Skeletal muscle tissue (tissue), 4 donors: ENCODE results near the gene PCLAF. TPM values are rescaled to one million over a fixed set of nuclear protein-coding genes. Genes with fewer than 3 reads are reported as not detected.
"Not testable (repeated sequence)": the region's sequence is repeated elsewhere in the genome, so short reads cannot be mapped to it uniquely, and the experiment has no call there.

ENCODE experiments used
- H3K27ac ChIP-seq: one replicate; pipeline ENCODE4 v1.7.0; 2013; ENCODE audit warnings: mild to moderate bottlenecking, low read depth, low read length, inconsistent platforms
- H3K27me3 ChIP-seq, 3 donors: one replicate each; pipeline ENCODE4 v1.7.0; 2013; ENCODE audit warnings: low read length in 3 of 3; ENCODE audit not compliant: control insufficient read depth in 3 of 3, insufficient read depth in 3 of 3
- H3K36me3 ChIP-seq, 3 donors: one replicate each; pipeline ENCODE4 v1.7.0; 2013; ENCODE audit warnings: low read length in 3 of 3; ENCODE audit not compliant: control insufficient read depth in 3 of 3, insufficient read depth in 3 of 3
- H3K4me1 ChIP-seq, 3 donors: one replicate each; pipeline ENCODE4 v1.7.0; 2013; ENCODE audit warnings: low read length in 3 of 3, mild to moderate bottlenecking in 3 of 3; ENCODE audit not compliant: control insufficient read depth in 3 of 3, insufficient read depth in 3 of 3
- H3K4me3 ChIP-seq, 3 donors: one replicate each; pipeline ENCODE4 v1.7.0; 2013; ENCODE audit warnings: low read length in 3 of 3
- H3K9ac ChIP-seq, 3 donors: one replicate each; pipeline ENCODE4 v1.7.0; 2013; ENCODE audit warnings: low read length in 3 of 3, mild to moderate bottlenecking in 3 of 3, moderate library complexity in 2 of 3, low read depth in 1 of 3
- H3K9me3 ChIP-seq, 3 donors: one replicate each; pipeline ENCODE4 v1.7.0; 2013; ENCODE audit warnings: low read length in 3 of 3; ENCODE audit not compliant: control insufficient read depth in 3 of 3
- total RNA-seq: library from RNA; depleted of rRNA; stranded (reverse); fragments of >200 nt; gene quantifications from one replicate; pipeline ENCODE4 v1.2.3, GENCODE V29; 2014
- donor health status: Osteomylitis.

Gene PCLAF
- total RNA-seq, 1 donor from 2014 or later: 12.0 TPM

DNA sequence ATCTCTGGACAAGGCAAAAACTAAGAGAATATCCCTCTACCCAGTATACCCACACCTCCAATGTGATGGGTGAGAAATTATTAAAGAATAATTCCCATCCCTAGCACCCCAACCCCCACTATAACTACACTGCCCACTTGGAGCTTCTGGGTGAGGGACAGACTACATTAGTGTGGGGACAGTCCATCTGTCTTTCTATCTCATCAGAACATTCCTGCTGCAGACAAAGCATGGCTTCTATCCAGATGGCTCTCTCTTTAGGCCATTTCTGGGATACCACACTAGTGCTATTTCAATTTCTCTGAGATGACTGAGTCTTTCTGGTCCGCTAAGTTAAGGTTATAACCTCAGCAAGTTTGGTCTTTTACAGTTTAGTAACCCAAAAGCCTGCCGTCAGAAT, 31.9 kb downstream of the PCLAF start:
- Histone ChIP-seq H3K27ac (no peak overlapping the region), H3K36me3 (no peaks in the 10 kb centered on the region), H3K9ac (no peak overlapping the region), H3K9me3 (no peaks in the 10 kb centered on the region), H3K4me1 (peaks cover 0 to 4% (median 3%) of the 10 kb centered on the region in 3 donors), H3K27me3 (no peaks in the 10 kb centered on the region), H3K4me3 (no peak overlapping the region)

DNA sequence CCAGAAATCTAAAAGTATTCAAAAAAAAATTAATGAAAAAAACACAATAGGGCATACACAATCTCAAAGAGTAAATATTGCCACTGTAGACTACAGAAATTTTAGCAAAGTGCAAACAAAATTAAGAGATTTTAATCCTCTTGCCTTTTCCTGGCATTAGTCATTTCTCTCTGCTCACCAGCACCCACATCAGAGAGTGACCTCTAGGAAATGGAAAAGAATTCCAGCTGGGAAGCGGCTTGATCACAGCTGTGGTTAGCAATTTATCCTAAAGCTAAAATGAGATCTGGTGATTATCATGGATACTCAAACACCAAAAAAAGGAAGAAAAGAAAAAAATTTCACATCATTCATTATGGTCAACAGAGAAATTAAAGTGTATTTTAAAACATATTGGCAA, 32.8 kb downstream of the PCLAF start:
- Histone ChIP-seq H3K27ac (no peak overlapping the region), H3K36me3 (no peaks in the 10 kb centered on the region), H3K9ac (no peak overlapping the region), H3K27me3 (no peaks in the 10 kb centered on the region), H3K4me1 (peaks cover 0 to 4% (median 3%) of the 10 kb centered on the region in 3 donors), H3K9me3 (no peaks in the 10 kb centered on the region), H3K4me3 (no peak overlapping the region)

DNA sequence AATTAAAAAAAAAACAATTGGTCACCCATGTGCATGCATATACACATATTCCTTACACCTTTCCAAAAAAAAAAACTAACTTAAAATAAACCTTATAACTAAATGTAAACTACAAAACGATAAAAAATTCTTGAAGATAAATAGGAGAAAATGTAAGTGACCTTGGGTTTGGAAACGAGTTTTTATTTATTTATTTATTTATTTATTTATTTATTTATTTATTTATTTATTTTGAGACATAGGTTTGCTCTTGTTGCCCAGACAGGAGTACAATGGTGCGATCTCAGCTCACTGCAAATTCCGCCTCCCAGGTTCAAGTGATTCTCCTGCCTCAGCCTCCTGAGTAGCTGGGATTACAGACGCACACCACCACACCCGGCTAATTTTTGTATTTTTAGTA, 35.0 kb downstream of the PCLAF start:
- not testable (repeated sequence) for H3K9me3 ChIP-seq, H3K27ac ChIP-seq, H3K4me3 ChIP-seq, H3K9ac ChIP-seq, H3K4me1 ChIP-seq, H3K27me3 ChIP-seq, H3K36me3 ChIP-seq

DNA sequence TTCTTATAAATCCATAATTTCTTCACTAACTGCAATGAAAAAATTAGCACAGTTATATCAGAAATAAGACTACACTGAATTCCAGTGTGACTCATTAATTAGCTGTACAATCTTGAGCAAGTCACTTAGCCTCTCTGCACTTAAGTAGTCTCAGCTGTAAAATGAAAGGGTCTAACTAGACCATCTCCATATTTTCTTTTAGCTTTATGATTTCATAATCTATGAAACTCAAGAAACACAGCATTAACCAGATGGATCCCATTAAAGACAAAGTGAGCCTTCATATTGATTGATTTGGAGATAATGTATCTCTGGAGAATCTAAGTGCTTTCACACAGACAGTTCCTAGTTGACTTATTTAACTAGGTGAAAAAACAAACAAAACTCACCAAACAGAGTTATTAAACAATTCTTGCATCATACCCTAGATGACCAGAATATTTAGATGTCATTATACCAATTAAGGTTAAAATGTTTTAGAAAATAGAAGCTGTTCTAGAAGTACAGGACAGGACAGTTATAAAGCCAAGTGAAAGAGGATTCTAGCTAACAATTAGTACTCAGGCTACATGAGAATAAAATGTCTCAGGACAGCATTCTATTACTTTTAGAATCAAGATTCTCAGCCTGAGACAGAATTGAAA, 36.5 kb downstream of the PCLAF start:
- H3K9me3 ChIP-seq: no peaks in the 10 kb centered on the region
- no peaks in the 10 kb centered on the region for H3K36me3 ChIP-seq
- H3K9ac ChIP-seq: peak overlapping the region in 1 of 3 donors; percentile 27
- peaks cover 0 to 4% (median 3%) of the 10 kb centered on the region in 3 donors for H3K4me1 ChIP-seq
- H3K4me3 ChIP-seq: no peak overlapping the region
- no peak overlapping the region for H3K27ac ChIP-seq
- no peaks in the 10 kb centered on the region for H3K27me3 ChIP-seq

DNA sequence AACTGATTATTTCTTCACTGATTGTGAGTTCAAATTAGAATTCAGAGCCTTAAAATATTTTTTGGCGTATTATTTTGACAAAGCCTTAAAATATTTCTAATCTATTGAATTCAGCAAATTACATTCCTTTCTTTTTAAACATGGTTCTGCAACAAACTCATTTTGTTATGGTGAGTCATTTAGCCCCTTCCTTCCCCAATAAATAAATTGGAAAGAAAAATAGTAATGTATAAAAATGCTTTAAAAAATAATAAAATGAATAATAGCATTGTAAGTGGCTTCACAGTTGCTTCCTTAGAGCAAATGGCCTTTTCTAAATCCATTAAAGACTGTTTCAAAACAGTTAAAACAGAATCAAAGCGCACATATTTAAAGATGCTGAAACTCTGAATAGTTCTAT, 37.4 kb downstream of the PCLAF start:
- H3K4me1 ChIP-seq: peaks cover 0 to 4% (median 0%) of the 10 kb centered on the region in 3 donors
- H3K27ac ChIP-seq: no peak overlapping the region
- no peaks in the 10 kb centered on the region for H3K27me3 ChIP-seq
- H3K9me3 ChIP-seq: no peaks in the 10 kb centered on the region
- no peak overlapping the region for H3K9ac ChIP-seq
- no peak overlapping the region for H3K4me3 ChIP-seq
- no peaks in the 10 kb centered on the region for H3K36me3 ChIP-seq

DNA sequence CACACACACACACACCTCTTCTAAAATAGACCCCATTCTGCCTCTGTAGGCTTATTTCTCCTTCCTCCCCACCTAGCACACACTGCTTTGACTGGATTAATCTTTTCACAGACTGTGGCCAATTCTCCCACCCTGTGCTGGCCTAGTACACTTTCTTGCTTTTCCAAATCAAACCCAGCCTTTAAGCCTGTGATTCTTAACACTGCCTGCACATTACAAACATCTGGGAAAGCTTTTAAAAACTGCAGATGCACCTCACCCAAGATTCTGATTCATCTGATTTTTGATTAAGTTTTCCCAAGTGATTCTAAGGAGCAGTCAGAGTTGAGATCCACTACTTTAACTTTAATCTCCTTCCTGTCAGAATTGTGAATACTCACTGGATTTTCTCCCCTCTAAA, 38.0 kb downstream of the PCLAF start:
- Histone ChIP-seq H3K9ac (no peak overlapping the region), H3K9me3 (no peaks in the 10 kb centered on the region)

DNA sequence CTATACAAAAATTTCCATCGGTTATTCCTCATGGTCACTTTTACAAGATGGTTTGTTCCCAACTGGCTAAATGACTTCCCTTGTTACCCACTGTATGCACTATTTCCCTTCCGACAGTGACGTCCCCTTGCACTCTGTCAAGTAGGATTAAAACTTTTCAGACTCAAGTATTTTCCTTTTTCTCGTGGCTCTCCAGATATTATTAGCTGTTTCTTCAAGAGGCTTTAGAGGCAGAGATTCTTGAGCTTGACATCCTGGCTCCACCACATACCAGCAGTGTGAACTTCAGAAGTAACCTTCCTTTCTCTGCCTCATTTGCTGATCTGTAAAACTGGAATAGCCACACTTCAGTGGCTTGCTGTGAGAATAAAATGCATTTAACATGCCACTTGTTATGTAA, 39.3 kb downstream of the PCLAF start:
- Histone ChIP-seq H3K27me3 (no peaks in the 10 kb centered on the region), H3K9ac (no peak overlapping the region), H3K4me1 (peaks cover 0 to 4% (median 0%) of the 10 kb centered on the region in 3 donors), H3K4me3 (no peak overlapping the region), H3K9me3 (no peaks in the 10 kb centered on the region), H3K36me3 (no peaks in the 10 kb centered on the region), H3K27ac (no peak overlapping the region)

More for the DNA sequence above, 38.0 kb downstream of the PCLAF start:
- no peaks in the 10 kb centered on the region for H3K36me3 ChIP-seq
- H3K27me3 ChIP-seq: no peaks in the 10 kb centered on the region
- no peak overlapping the region for H3K4me3 ChIP-seq
- H3K27ac ChIP-seq: no peak overlapping the region
- H3K4me1 ChIP-seq: peaks cover 0 to 4% (median 0%) of the 10 kb centered on the region in 3 donors

DNA sequence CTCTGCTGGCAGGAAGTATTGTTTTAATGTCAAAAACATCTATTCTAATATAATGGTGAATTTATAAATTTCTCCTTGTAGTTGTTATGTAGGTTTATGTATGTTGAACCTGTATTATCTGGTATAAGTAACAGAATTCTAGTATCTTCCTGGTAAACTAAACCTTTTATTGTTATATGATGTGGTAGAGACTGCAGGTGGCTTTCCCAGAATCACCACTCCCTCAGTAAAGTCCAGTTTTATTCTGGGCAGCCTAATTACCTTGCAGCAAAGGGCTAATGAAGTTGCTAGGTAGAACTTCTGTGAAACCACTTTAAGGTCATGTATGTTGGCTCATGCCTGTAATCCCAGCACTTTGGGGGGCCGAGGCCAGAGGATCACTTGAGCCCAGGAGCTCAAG, 40.9 kb downstream of the PCLAF start:
- Histone ChIP-seq H3K9ac (no peak overlapping the region), H3K36me3 (no peaks in the 10 kb centered on the region), H3K27me3 (no peaks in the 10 kb centered on the region)

DNA sequence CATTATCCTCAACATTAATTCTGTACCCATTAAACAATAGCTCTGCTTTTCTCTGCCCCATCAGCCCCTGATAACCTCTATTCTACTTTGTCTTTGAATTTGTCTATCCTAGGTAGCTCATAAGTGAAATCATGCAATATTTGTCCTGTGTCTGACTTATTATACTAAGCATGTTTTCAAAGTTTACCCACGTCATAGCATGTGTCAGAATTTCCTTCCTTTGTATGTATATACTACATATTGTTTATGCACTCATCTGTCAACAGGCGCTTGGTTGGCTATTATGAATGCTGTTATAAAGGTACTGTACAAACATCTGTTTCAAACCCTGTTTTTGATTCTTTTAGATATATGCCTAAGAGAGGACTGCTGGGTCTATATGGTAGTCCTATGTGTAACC, 43.5 kb downstream of the PCLAF start:
- Histone ChIP-seq H3K4me1 (no peaks in the 10 kb centered on the region), H3K27ac (no peak overlapping the region), H3K9me3 (no peaks in the 10 kb centered on the region), H3K27me3 (no peaks in the 10 kb centered on the region), H3K9ac (no peak overlapping the region), H3K36me3 (no peaks in the 10 kb centered on the region), H3K4me3 (no peak overlapping the region)

More for the DNA sequence above, 40.9 kb downstream of the PCLAF start:
- Histone ChIP-seq H3K4me1 (peaks cover 0 to 4% (median 0%) of the 10 kb centered on the region in 3 donors), H3K4me3 (no peak overlapping the region), H3K9me3 (no peaks in the 10 kb centered on the region), H3K27ac (no peak overlapping the region)

DNA sequence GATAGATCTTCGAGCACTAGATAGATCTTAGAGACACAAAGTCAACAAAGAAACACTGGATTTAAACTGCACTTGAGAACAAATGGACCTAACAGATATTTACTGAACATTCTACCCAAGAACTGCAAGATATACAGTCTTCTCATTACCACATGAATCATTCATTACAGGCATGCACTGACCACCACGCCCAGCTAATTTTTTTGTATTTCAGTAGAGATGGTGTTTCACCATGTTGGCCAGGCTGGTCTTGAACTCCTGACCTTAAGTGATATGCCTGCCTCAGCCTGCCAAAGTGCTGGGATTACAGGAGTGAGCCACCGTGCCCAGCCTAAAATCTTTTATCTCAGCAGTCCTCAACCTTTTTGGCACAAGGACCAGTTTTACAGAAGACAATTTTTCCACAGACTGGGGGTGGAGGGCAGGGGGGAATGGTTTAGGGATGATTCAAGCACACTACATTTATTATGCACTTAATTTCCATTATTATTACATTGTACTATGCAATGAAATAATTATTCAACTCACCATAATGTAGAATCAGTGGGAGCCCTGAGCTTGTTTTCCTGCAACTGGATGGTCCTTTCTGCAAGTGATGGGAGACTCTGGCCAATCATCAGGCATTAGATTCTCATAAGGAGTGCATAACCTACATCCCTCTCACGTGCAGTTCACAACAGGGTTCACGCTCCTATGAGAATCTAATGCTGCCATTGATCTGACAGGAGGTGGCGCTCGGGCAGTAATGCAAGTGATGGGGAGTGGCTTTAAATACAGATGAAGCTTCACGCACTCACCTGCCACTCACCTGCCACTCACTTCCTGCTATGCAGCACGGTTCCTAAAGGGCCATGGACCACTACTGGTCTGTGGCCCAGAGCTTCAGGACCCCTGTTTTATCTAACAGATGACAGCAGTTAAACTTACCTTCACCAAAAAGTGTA, 47.0 kb downstream of the PCLAF start:
- no peaks in the 10 kb centered on the region for H3K36me3 ChIP-seq

More for the DNA sequence above, 47.0 kb downstream of the PCLAF start:
- Histone ChIP-seq H3K9ac (no peak overlapping the region), H3K27ac (no peak overlapping the region), H3K27me3 (no peaks in the 10 kb centered on the region), H3K9me3 (no peaks in the 10 kb centered on the region), H3K4me1 (no peaks in the 10 kb centered on the region), H3K4me3 (no peak overlapping the region)
